Left ventricle myocardium inferior (tissue), 1 donor: Measurements from ENCODE around the gene GTF2A2. TPM values are rescaled to one million over a fixed set of nuclear protein-coding genes. Genes with fewer than 3 reads are reported as not detected.

Experiments used
- DNase-seq: peaks from one replicate; pipeline ENCODE4 v3.0.0-alpha.2; 2020
- H3K27ac ChIP-seq: fragments of 200-600 bp; replicated peaks from 2 replicates; pipeline ENCODE4 v1.8.0; 2021
- H3K27me3 ChIP-seq: fragments of 200-600 bp; 2 replicates; pipeline ENCODE4 v1.8.0; 2021; ENCODE audit warnings: low read depth
- H3K36me3 ChIP-seq: fragments of 200-600 bp; 2 replicates; pipeline ENCODE4 v1.8.0; 2021
- H3K4me1 ChIP-seq: fragments of 200-600 bp; 2 replicates; pipeline ENCODE4 v1.8.0; 2021
- H3K4me3 ChIP-seq: fragments of 200-600 bp; 2 replicates; pipeline ENCODE4 v1.8.0; 2021; ENCODE audit warnings: mild to moderate bottlenecking, moderate library complexity
- H3K9me3 ChIP-seq: fragments of 200-600 bp; replicated peaks from 2 replicates; pipeline ENCODE4 v1.8.0; 2021
- intact Hi-C: fragments of 100-400 bp; cut with micrococcal nuclease; formaldehyde crosslinking; loops from one replicate; pipeline ENCODE4 v1.11.0; 2022
- total RNA-seq: library from RNA; stranded (reverse); fragmentation: NEBNext Ultra II Directional; extraction: Animal tissue kit (Norgen Biotek cat#: 25700); gene quantifications from one replicate; pipeline ENCODE4 v1.2.1, GENCODE V29; 2021
- TF ChIP-seq, protein P1 (sequence below): fragments of 200-600 bp; IDR thresholded peaks from 2 replicates; pipeline ENCODE4 v1.8.0; 2021; ENCODE audit warnings: antibody characterized with exemption, mild to moderate bottlenecking, borderline replicate concordance
- donor health status: DM: no; HTN: yes; CAD: no; lungs with severe emphysema.

Gene GTF2A2
- total RNA-seq, 1 donor from 2014 or later, result 126 TPM

GRCh38 chr15:59636184-59636583 lies 21.1 kb downstream of the GTF2A2 start:
- Histone ChIP-seq H3K36me3 (peaks cover 38% of the 10 kb centered on the region), H3K4me3 (no peak overlapping the region), H3K27me3 (no peaks in the 10 kb centered on the region), H3K27ac (no peak overlapping the region), H3K9me3 (no peaks in the 10 kb centered on the region), H3K4me1 (no peaks in the 10 kb centered on the region)
- DNase-seq, result no peak
- TF ChIP-seq, protein P1, sequence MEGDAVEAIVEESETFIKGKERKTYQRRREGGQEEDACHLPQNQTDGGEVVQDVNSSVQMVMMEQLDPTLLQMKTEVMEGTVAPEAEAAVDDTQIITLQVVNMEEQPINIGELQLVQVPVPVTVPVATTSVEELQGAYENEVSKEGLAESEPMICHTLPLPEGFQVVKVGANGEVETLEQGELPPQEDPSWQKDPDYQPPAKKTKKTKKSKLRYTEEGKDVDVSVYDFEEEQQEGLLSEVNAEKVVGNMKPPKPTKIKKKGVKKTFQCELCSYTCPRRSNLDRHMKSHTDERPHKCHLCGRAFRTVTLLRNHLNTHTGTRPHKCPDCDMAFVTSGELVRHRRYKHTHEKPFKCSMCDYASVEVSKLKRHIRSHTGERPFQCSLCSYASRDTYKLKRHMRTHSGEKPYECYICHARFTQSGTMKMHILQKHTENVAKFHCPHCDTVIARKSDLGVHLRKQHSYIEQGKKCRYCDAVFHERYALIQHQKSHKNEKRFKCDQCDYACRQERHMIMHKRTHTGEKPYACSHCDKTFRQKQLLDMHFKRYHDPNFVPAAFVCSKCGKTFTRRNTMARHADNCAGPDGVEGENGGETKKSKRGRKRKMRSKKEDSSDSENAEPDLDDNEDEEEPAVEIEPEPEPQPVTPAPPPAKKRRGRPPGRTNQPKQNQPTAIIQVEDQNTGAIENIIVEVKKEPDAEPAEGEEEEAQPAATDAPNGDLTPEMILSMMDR, result no peak
- intact Hi-C loops, result no loop called here

GRCh38 chr15:59632714-59633113 lies 24.6 kb downstream of the GTF2A2 start:
- Histone ChIP-seq H3K27ac (no peak overlapping the region), H3K36me3 (peaks cover 13% of the 10 kb centered on the region), H3K27me3 (no peaks in the 10 kb centered on the region), H3K4me3 (no peak overlapping the region), H3K9me3 (no peaks in the 10 kb centered on the region), H3K4me1 (no peaks in the 10 kb centered on the region)
- intact Hi-C loops, result no loop called here
- TF ChIP-seq, protein P1, result no peak
- DNase-seq, result no peak

GRCh38 chr15:59622289-59622688 lies 35.0 kb downstream of the GTF2A2 start:
- H3K27me3 ChIP-seq, result peaks cover 55% of the 10 kb centered on the region
- H3K36me3 ChIP-seq, result no peaks in the 10 kb centered on the region
- H3K27ac ChIP-seq, result no peak overlapping the region
- H3K9me3 ChIP-seq, result no peaks in the 10 kb centered on the region
- no peak overlapping the region for H3K4me3 ChIP-seq
- intact Hi-C loops, result no loop called here
- DNase-seq, result no peak
- TF ChIP-seq, protein P1, result no peak
- no peaks in the 10 kb centered on the region for H3K4me1 ChIP-seq

DNA sequence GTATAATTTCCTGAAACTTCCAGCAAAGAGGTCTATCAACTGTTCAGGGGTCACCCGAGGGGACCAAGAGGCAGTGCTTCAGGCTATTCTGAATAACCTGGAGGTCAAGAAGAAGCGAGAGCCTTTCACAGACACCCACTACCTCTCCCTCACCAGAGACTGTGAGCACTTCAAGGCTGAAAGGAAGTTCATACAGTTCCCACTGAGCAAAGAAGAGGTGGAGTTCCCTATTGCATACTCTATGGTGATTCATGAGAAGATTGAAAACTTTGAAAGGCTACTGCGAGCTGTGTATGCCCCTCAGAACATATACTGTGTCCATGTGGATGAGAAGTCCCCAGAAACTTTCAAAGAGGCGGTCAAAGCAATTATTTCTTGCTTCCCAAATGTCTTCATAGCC lies 38.9 kb downstream of the GTF2A2 start:
- Histone ChIP-seq H3K27me3 (peaks cover 53% of the 10 kb centered on the region), H3K4me1 (no peaks in the 10 kb centered on the region), H3K36me3 (no peaks in the 10 kb centered on the region), H3K4me3 (no peak overlapping the region), H3K9me3 (no peaks in the 10 kb centered on the region), H3K27ac (no peak overlapping the region)
- TF ChIP-seq, protein P1, result no peak
- no peak for DNase-seq
- intact Hi-C loops, result no loop called here

- H3K4me3 ChIP-seq, result no peak overlapping the region
- DNase-seq, result no peak
- no peaks in the 10 kb centered on the region for H3K4me1 ChIP-seq
- no peaks in the 10 kb centered on the region for H3K36me3 ChIP-seq
- no peak overlapping the region for H3K27ac ChIP-seq
- H3K9me3 ChIP-seq, result no peaks in the 10 kb centered on the region
- H3K27me3 ChIP-seq, result peaks cover 36% of the 10 kb centered on the region
- intact Hi-C loops, result no loop called here
- TF ChIP-seq, protein P1, result no peak
Observed at GRCh38 chr15:59616379-59616778, 40.9 kb downstream of the GTF2A2 start.

GRCh38 chr15:59615661-59616060 lies 41.7 kb downstream of the GTF2A2 start:
- Histone ChIP-seq H3K27me3 (peaks cover 34% of the 10 kb centered on the region), H3K4me1 (no peaks in the 10 kb centered on the region), H3K27ac (no peak overlapping the region), H3K36me3 (no peaks in the 10 kb centered on the region), H3K4me3 (no peak overlapping the region), H3K9me3 (no peaks in the 10 kb centered on the region)
- TF ChIP-seq, protein P1, result no peak
- no peak for DNase-seq
- intact Hi-C loops, result no loop called here
